Activated gamma-delta T cell treated with Interleukin-2 at 50 U/mL for 16 hours (primary cell): ENCODE measurements around the gene ROGDI.

Source experiments
- DNase-seq: peaks from one replicate; pipeline ENCODE4 v3.0.0-alpha.2; 2020

ROGDI gene

GRCh38 chr16:4801962-4802658, at the start of gene ROGDI:
Gene ROGDI (minus strand): TSS chr16:4802633. CDS start chr16:4802571, 62 bp downstream.
- DNase-seq = peak; percentile 77

DNA sequence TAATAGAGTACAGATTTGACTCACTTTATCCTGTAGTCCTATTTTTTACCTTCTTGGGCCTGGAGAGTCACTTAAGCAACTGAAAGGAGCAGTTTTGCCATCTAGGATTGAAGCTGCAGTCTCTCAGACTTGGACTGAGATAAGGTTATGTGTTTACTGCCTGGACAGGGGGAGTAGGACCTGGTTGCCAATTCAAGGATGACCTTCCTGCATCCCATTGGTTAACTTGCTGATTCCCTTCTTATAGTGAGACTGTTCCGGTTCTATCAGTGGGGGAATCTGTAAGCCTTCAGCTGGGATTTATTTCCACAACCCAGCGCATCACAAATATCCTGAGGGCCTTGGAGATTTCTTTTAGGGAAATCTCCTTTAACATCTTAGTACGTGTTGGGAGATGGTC, 47.8 kb upstream of the ROGDI start:
- no peak for DNase-seq

DNA sequence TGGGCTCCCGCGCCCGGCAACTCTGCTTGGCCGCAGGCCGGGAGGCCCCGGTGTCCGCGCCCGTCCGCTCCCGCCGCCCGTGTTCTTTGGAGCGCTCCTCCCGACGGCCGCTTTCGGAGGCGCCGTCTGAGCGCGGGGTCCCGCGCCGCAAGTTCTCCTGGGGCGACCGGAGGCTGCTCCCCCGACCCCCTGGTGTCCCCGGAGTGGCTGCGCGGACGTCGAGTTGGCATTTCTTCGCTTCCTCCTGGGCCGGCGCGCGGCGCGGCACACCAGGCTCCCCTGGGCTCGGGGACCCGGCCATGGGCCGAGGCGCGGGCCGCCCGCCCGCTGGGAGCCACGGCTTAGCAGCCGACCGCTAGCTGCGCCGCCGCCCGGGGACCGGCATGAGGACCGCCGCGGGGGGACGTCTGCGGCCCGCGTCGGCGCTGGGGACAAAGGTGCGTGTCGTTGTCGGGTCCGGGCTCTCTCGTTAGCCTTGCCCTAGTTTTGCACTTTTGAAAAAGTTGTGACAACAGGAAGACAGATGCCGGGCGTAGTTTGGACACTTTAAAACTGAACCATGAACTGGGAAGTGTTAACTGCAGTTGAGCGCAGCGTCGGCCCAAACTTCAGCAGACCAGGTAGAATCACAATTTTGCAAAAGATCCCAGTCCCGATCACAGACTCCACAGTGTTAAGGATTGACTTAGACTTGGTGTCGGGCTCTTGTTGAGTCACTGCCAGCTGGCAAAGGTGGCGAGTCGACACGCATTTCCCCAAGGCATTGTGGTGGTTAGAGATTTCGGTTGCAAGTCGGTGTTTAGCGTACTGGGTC, 45.5 kb upstream of the ROGDI start:
- DNase-seq = peak; percentile 31

DNA sequence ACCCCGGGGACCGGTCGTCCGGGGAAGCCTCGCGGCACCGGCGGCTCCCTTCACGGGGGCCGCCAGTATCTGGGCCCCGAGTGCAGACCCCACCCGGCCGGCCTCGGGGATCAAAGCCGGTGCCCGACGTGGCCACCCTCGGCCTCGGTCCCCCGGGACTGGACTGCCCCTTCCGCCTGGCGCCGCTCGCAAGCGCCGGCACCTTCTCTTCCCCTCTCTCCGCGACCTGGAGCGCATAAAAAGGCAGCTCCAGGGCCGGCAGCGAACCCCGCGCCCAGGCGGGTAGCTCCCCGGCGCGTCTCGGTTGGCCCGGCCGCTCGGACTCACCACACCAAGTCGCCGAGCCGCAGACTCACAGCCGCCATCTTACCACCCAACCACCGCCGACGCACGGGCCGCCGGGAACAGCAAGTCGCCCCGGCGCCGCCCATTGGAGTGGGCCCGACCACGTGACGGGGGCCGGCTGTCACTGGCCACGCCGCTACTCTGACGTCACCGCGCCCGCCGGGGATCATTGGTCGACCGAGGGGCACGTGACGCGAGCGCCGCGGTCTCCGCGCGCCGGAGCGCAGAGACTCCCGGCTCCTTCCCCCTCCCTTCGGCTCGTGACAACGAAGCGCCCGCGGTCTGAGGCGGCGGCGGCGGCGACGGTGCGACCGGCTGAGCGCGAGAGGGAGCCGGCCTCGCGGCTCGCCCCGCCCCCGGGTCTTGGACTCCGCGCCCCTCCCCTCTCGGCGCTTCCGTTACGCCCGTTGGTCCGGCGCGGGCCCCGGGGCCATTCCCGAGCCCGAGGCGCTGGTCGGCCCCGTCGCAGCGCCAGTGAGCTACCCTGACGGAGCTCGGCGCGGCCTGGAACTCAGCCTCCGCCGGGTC, 44.7 kb upstream of the ROGDI start, which contains the start of the genes GLYR1 and UBN1:
Gene GLYR1, minus strand, starts transcription at position 388 of the 873 bp plus-strand sequence. Its CDS starts 23 bp downstream, at position 365.
Gene UBN1, plus strand, starts transcription at position 581 of the 873 bp plus-strand sequence. CDS start 5,437 bp downstream, outside the sequence.
- DNase-seq = peak; percentile 99

DNA sequence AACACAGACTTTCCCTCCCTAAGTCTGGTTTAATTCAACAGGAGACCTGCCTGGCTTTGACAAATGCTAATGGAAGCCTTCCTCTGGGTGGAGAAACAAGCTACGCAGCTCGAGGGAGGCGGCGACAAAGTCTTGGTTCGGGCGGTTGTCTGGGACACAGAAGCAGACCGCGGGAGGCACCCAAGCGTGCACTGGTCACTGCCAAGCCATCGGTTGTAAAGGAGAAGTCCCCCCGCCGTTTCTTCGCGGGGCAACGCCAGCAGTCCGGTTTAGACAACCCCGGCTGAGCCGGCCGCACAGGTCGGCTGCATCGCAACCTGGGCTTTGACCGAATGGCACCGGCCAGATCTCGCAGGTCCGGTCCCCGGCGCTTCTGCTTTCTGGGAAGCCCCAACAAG, 44.1 kb upstream of the ROGDI start:
- peak; percentile 8 for DNase-seq

GRCh38 chr16:4840984-4841383, 38.6 kb upstream of the ROGDI start:
- DNase-seq = no peak

- DNase-seq = no peak
Observed at GRCh38 chr16:4839942-4840341, 37.5 kb upstream of the ROGDI start.

- DNase-seq = no peak
Observed at GRCh38 chr16:4837733-4838501, 35.5 kb upstream of the ROGDI start.

GRCh38 chr16:4836727-4837126, 34.3 kb upstream of the ROGDI start:
- DNase-seq = no peak

GRCh38 chr16:4833584-4833983, 31.2 kb upstream of the ROGDI start:
- no peak for DNase-seq

DNA sequence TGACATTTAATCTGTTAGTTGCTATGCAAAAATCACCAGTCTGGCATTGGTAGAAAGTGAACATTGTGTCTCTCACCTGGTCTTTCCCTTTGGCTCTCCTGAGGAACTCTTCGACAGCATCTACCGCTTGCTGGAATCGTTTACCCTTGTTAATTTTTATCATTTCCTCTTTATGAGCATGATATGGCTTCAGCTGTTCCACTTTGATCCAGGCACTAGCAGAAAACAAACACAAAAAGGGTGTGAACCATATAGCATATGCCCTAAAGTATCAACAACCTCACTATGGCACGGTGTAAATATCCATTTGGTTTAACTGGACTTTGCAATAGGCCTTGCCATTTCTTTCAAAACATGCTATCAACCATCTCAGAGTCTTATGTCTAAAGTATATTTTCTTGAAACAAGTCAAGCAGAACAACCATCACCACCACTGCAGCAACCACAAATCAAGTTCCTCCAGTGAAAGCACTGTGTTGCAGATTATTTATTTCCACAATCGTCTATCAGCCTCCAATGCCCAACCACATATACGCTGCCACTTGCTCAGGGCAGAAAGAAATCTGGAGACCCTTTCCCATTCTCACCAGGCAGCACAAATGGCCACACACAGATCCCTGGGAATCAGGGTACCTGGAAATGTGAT, 30.4 kb upstream of the ROGDI start:
- no peak for DNase-seq

- DNase-seq = no peak
Observed at GRCh38 chr16:4831616-4832015, 29.2 kb upstream of the ROGDI start.

- no peak for DNase-seq
Observed at GRCh38 chr16:4830408-4830807, 28.0 kb upstream of the ROGDI start.

DNA sequence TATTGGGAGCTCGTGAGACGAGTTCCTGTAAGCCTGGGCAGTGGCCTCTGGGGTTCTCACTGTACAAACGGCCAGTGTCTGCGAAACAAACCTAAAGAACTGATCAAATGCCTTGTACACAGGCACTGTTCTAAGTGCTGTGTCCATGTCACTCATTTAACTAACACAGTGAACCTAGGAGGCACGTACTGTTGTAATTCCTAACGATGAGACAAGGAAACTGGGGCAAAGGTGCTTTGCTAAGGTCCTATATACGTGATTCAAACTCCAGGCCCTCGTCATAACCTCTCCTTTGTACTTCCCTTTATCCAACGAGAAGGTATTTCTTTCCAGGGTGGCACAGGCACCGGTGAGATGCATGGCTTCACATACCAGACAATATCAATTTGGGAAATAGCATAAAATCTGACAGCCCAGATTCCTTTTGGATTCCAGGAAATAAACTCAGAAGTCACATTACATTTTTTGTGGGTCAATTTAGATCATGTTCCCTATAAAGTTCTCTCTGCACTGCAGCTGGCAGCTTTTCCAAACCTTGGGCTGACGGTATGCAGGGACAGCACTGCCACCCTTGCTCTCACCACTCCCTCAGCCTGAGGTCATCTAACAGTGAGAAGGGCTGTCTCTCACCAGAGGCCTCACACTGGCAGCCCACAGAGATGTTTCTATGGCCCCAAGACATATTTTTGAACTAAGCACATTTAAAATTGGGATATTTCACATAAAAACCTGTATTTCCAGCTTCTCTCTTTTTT, 26.3 kb upstream of the ROGDI start:
- DNase-seq = no peak

GRCh38 chr16:4826980-4827379, 24.5 kb upstream of the ROGDI start:
- no peak for DNase-seq

DNA sequence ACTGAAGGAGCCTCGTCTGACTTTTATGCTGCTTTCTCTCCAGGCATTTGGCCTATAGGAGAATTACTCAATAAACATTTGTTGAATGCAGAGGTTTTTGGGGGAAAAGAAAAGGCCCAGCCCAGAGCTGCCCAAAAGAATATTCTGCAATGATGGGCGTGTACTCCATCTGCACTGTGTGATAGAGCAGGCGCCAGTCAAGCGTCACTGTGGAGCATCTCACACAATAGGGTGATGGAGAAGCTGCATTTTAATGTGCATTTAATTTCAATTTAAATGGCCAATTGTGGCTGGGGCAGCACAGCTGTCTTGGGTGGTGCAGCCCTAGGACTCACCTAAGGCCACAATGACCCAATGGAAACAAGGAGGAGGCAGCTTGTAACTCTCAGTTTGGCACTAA, 24.1 kb upstream of the ROGDI start:
- no peak for DNase-seq

- DNase-seq = no peak
Observed at GRCh38 chr16:4825196-4825595, 22.8 kb upstream of the ROGDI start.

GRCh38 chr16:4820652-4821051, 18.2 kb upstream of the ROGDI start:
- no peak for DNase-seq

DNA sequence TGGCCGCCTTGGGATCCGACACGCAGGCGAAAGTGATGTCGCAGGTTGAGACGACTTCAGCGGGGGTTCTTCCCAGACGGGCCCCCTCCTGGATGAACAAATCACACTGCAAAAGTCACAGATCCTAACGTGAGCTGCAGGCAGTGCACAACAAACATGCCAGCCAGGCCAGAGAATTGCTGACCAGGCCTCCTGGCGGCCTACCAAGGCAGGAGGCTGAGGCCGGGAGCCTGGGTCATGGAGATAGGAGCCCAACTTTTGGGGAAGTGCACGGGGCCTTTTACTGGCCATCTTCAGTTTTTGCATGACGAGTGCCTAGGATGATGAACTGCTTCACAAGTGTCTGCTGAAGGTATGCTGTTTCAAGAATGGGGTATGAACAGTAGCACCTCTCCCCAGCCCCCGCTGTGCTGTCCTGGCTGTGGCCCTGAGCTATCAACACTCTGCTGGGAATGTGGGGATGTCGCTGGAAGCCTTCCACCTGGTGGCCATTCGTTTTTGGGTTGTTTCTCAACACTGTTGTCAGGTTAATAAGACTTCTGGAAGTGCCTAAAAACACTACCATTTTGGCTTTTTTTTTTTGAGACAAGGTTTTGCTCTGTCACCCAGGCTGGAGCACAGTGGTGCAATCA, 12.2 kb upstream of the ROGDI start:
- no peak for DNase-seq

DNA sequence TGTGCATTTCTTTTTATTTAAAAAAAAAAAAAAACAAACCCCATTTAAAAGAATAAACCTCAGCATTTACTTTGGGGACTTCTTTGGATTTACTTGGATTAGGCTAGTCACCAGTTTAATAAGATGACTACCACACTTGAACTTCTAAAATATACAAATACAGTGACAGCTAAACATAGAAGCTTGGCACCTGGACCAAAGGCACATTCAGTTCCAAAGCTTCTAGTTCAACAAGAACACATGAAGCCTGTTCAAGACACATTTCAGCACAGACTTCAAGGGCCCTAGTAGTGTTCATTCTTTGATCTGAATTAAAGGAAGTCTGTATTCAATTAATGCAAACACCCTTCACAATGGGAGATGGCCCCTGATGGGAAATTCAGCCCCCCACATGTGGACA, 11.6 kb upstream of the ROGDI start:
- no peak for DNase-seq
